ENCODE measurements around the gene KRTAP8-1.
A peak's percentile ranks its signal among the peaks of the same experiment; 100 is the strongest.

The KRTAP8-1 gene, protein sequence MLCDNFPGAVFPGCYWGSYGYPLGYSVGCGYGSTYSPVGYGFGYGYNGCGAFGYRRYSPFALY

DNA sequence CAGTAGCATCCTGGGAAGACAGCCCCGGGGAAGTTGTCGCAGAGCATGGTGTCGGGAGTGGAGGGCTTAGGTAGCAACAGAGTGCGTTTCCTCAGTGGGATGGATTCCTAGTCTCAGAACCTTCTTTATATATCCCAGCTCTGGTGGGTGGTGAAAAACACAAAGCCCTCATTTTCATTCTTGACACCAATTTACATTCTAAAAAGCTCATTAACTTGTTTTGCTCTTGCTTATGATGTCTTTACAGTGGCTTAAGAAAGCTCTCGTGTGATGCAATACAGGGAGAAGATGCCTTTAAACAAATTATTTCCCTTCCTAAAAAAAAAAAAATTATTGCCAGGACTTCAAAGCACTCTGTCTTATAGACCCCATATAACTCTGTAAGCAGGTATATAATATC is at the start of gene KRTAP8-1:
Gene KRTAP8-1 (minus strand): TSS at position 101 of the 400 bp plus-strand sequence. CDS start 54 bp downstream, at position 47.
- TF ChIP-seq, protein P1, sequence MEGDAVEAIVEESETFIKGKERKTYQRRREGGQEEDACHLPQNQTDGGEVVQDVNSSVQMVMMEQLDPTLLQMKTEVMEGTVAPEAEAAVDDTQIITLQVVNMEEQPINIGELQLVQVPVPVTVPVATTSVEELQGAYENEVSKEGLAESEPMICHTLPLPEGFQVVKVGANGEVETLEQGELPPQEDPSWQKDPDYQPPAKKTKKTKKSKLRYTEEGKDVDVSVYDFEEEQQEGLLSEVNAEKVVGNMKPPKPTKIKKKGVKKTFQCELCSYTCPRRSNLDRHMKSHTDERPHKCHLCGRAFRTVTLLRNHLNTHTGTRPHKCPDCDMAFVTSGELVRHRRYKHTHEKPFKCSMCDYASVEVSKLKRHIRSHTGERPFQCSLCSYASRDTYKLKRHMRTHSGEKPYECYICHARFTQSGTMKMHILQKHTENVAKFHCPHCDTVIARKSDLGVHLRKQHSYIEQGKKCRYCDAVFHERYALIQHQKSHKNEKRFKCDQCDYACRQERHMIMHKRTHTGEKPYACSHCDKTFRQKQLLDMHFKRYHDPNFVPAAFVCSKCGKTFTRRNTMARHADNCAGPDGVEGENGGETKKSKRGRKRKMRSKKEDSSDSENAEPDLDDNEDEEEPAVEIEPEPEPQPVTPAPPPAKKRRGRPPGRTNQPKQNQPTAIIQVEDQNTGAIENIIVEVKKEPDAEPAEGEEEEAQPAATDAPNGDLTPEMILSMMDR (IDR thresholded peaks at IDR 0.05; ENCODE audit: extremely low read depth, insufficient read depth, missing control alignments) = no peak
- in situ Hi-C loops (cut with MboI; ENCODE audit: low pct_unique_long_range_greater_than_20kb, low sequenced_read_pairs, unreplicated experiment) = no loop called here
- no peak for DNase-seq (ENCODE audit: low spot score)

DNA sequence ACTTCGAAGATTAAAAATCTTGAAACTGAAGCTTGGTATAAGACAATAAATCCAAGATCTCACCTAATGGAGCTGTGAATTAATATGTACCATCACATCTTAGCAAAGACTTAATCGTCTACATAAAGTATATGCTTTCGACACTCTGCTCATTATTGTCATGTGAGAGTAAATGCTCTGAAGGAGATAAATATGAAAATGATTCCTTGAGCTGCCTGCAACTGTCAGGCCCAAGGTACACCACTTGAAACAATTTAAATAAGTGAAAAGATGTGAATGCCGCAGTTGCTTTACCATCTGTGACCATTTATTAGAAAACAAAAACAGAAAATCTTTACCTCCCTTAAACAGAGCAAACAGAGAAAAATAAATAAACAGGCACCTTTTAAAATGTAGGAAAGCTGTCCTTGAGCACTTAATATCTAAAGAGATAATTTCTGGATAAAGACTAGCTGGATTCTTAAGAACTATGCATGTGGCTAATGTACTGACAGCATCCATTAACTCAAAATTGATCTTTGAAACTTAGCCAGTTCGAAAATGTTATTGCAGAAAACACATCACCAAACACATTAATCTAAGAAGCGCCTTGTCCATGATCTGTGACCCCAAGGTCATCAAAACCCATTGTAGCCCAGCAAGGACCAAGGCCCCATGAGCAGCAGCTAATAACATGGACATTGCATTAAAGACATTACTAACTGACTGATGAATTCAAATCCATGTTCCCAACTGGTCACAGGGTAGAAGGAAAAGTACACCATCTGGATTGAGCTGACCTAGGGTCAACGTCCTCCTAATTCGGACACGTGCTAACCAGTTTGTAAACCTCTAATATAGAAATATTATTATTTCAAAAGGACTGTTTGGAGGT is 34.8 kb upstream of the KRTAP8-1 start:
- TF ChIP-seq, protein P1 (IDR thresholded peaks at IDR 0.05; ENCODE audit: extremely low read depth, insufficient read depth, missing control alignments) = no peak
- in situ Hi-C loops (cut with MboI; ENCODE audit: low pct_unique_long_range_greater_than_20kb, low sequenced_read_pairs, unreplicated experiment) = no loop called here
- DNase-seq (ENCODE audit: low spot score) = no peak

DNA sequence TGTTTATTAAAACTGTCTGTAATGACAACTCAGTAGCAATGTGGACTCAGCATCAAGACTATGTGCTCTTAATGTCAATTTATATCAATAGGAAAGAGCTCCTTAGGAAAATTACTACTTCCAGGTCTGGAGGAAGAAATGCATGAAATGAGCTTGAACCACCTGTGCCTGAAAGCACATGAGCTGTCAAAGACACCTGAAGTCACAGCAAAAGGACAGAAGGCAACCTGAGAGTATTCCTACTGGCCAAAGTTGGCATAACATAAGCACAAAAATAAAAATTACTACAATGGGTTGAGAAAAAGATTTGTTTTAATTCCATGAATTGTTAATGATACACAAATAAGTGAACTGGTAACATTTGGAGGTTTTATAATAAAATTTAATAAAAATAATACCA is 29.9 kb upstream of the KRTAP8-1 start:
- no peak for DNase-seq (ENCODE audit: low spot score)
- in situ Hi-C loops (cut with MboI; ENCODE audit: low pct_unique_long_range_greater_than_20kb, low sequenced_read_pairs, unreplicated experiment) = no loop called here
- TF ChIP-seq, protein P1 (IDR thresholded peaks at IDR 0.05; ENCODE audit: extremely low read depth, insufficient read depth, missing control alignments) = no peak

DNA sequence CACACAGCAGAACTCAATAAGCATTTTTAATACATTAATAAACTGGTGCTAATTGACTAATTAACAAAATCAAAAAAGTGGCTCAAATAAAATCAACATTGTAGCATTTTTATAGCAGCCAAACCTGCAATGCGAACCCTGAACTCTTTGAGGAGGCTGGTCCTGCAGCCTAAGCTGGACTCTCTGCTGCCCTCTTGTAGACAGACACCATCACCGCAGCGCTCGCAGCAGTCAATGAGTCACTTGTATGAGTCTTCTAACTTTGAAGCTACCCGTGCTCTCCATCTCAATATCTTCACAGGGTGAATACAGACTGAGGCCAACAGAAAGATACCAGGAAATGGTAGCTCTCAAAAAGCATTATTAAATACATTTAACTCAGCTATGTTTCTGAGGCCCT is 26.2 kb upstream of the KRTAP8-1 start:
- in situ Hi-C loops (cut with MboI; ENCODE audit: low pct_unique_long_range_greater_than_20kb, low sequenced_read_pairs, unreplicated experiment) = loop anchor here (10.0 kb wide), 1 partner anchor 245 kb away; no protein-coding TSS in a partner anchor
- TF ChIP-seq, protein P1 (IDR thresholded peaks at IDR 0.05; ENCODE audit: extremely low read depth, insufficient read depth, missing control alignments) = peak; percentile 23
- peak; percentile 12 for DNase-seq (ENCODE audit: low spot score)

DNA sequence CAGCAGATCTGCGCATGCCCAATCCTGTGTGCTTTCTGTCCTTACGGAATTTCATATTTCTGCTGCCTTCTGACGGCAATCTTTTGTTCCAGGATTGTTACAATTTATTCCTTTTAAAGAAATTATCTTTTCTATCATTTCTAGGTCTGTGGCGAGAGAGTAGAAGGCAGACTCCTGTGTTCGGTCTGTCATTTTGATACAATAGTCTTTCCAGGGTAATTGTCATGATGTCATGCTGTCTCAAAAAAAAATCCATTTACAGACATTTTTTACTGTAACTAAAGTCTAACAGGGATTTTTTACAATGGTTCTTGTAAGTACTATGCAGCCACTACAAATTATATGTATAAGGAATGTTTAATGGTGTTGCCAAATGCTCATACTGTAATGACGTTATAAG is 25.5 kb upstream of the KRTAP8-1 start:
- in situ Hi-C loops (cut with MboI; ENCODE audit: low pct_unique_long_range_greater_than_20kb, low sequenced_read_pairs, unreplicated experiment) = loop anchor here (10.0 kb wide), 1 partner anchor 246 kb away; no protein-coding TSS in a partner anchor
- TF ChIP-seq, protein P1 (IDR thresholded peaks at IDR 0.05; ENCODE audit: extremely low read depth, insufficient read depth, missing control alignments) = no peak
- no peak for DNase-seq (ENCODE audit: low spot score)

DNA sequence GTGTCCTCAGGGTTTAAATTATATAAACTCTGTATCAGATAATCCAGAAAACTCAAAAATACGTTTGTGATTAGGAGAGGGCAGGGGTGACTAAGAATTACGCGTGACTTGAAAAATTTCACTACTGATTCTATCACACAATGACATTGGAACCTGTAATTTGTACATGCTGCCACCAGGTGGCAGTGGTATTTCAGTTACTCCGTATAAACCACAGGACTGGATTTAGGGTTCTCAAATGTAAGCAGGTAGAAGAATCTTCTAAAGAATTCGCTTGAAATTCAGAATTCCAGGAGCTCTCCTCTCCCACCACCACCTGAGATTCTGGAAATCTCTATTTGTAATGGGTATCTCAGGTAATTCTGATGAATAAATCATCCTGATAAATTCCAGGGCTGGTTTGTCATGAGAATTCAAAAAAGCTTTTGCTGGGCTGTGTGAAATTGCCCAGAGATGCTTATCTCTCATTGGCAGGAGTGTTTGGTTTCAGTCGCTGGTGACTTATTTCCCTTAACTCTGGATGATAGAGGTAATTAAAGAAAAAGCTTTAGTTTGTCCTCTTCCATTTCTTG is 18.2 kb upstream of the KRTAP8-1 start:
- in situ Hi-C loops (cut with MboI; ENCODE audit: low pct_unique_long_range_greater_than_20kb, low sequenced_read_pairs, unreplicated experiment) = loop anchor here (10.0 kb wide), 1 partner anchor 254 kb away; no protein-coding TSS in a partner anchor
- peak; percentile 31 for DNase-seq (ENCODE audit: low spot score)

More for the DNA sequence above, 18.2 kb upstream of the KRTAP8-1 start:
- TF ChIP-seq, protein P1 (IDR thresholded peaks at IDR 0.05; ENCODE audit: extremely low read depth, insufficient read depth, missing control alignments) = peak; percentile 65
